22Rv1 (cell line): ENCODE measurements around the gene KRT37.

ENCODE experiments used
- H3K27ac ChIP-seq: fragments of 450-650 bp; 2 replicates; pipeline ENCODE4 v1.5.1; 2017
- CTCF ChIP-seq: fragments of 450-650 bp; IDR thresholded peaks from 2 replicates; pipeline ENCODE4 v1.5.1; 2017; ENCODE audit warnings: mild to moderate bottlenecking
- ZFX ChIP-seq: fragments of 450-650 bp; IDR thresholded peaks from 2 replicates; pipeline ENCODE4 v1.6.1; 2017; ENCODE audit warnings: antibody characterized with exemption, borderline replicate concordance

Gene KRT37

GRCh38 chr17:41407226-41407625 is 17.2 kb downstream of the KRT37 start:
- TF ChIP-seq CTCF, result no peak
- no peak for TF ChIP-seq ZFX

GRCh38 chr17:41406205-41406604 is 18.2 kb downstream of the KRT37 start:
- no peak overlapping the region for H3K27ac ChIP-seq

More at GRCh38 chr17:41407226-41407625, 17.2 kb downstream of the KRT37 start:
- H3K27ac ChIP-seq, result no peak overlapping the region

GRCh38 chr17:41404024-41404671 is 20.2 kb downstream of the KRT37 start:
- no peak overlapping the region for H3K27ac ChIP-seq
- TF ChIP-seq ZFX (no peak), CTCF (no peak)

More at GRCh38 chr17:41406205-41406604, 18.2 kb downstream of the KRT37 start:
- TF ChIP-seq CTCF (no peak), ZFX (no peak)

GRCh38 chr17:41403404-41404023 is 20.9 kb downstream of the KRT37 start:
- TF ChIP-seq CTCF (no peak), ZFX (no peak)
- no peak overlapping the region for H3K27ac ChIP-seq

GRCh38 chr17:41402161-41402560 is 22.2 kb downstream of the KRT37 start:
- H3K27ac ChIP-seq, result no peak overlapping the region
- no peak for TF ChIP-seq ZFX

- no peak within 1 kb of the TSS for H3K27ac ChIP-seq
- TF ChIP-seq CTCF (no peak), ZFX (no peak)
These were observed 27.3 kb downstream of the KRT37 start, which contains the start of gene KRT31 for GRCh38 chr17:41396996-41397660. TSS of gene KRT31 (minus strand) at chr17:41397608. CDS start at chr17:41397539, 69 bp downstream.

GRCh38 chr17:41396340-41396739 is 28.0 kb downstream of the KRT37 start:
- TF ChIP-seq ZFX, result no peak
- no peak for TF ChIP-seq CTCF
- no peak overlapping the region for H3K27ac ChIP-seq
